Liver (tissue), 9 donors: ENCODE measurements around the gene EVC2. TPM values are rescaled to one million over a fixed set of nuclear protein-coding genes. Genes with fewer than 3 reads are reported as not detected.

Experiments
- DNase-seq: peaks from one replicate; pipeline ENCODE4 v3.0.0-alpha.2; 2017; ENCODE audit warnings: low spot score
- H3K27ac ChIP-seq, 2 donors: one replicate each; pipeline ENCODE4 v1.7.0; 2013; ENCODE audit warnings: inconsistent platforms in 2 of 2, low read length in 2 of 2, control low read depth in 1 of 2, low read depth in 1 of 2, mild to moderate bottlenecking in 1 of 2
- H3K27me3 ChIP-seq, 4 donors: one replicate each; pipeline versions ENCODE4 v1.6.1 to v1.7.0; 2013; ENCODE audit warnings: low read length in 3 of 4, inconsistent platforms in 1 of 4, mild to moderate bottlenecking in 1 of 4, moderate library complexity in 1 of 4; ENCODE audit not compliant: control insufficient read depth in 4 of 4, insufficient read depth in 4 of 4
- H3K36me3 ChIP-seq, 4 donors: one replicate each; pipeline versions ENCODE4 v1.6.1 to v1.7.0; 2013; ENCODE audit warnings: low read length in 3 of 4, mild to moderate bottlenecking in 3 of 4, low read depth in 1 of 4, moderate library complexity in 1 of 4; ENCODE audit not compliant: control insufficient read depth in 4 of 4, insufficient read depth in 3 of 4
- H3K4me1 ChIP-seq, 4 donors: one replicate each; pipeline versions ENCODE4 v1.6.1 to v1.7.0; 2013; ENCODE audit warnings: low read length in 3 of 4, mild to moderate bottlenecking in 3 of 4, moderate library complexity in 1 of 4; ENCODE audit not compliant: control insufficient read depth in 4 of 4, insufficient read depth in 4 of 4
- H3K4me3 ChIP-seq, 3 donors: one replicate each; pipeline versions ENCODE4 v1.6.1 to v1.7.0; 2013; ENCODE audit warnings: low read length in 3 of 3, control low read depth in 1 of 3, low read depth in 1 of 3, mild to moderate bottlenecking in 1 of 3
- H3K9ac ChIP-seq, 2 donors: one replicate each; pipeline ENCODE4 v1.7.0; 2013; ENCODE audit warnings: low read length in 2 of 2, mild to moderate bottlenecking in 2 of 2, moderate library complexity in 2 of 2, control low read depth in 1 of 2, low read depth in 1 of 2
- H3K9me3 ChIP-seq, 4 donors: one replicate each; pipeline versions ENCODE4 v1.6.1 to v1.7.0; 2013; ENCODE audit warnings: low read length in 3 of 4; ENCODE audit not compliant: control insufficient read depth in 4 of 4
- EGR1 ChIP-seq, 2 donors: IDR thresholded peaks; 2 replicates each; pipeline ENCODE4 v1.6.1; 2016 to 2018; ENCODE audit warnings: antibody characterized with exemption in 2 of 2, low read depth in 2 of 2
- GABPA ChIP-seq, 2 donors: IDR thresholded peaks in 1 of 2; conservative IDR thresholded peaks in 1 of 2; 2 replicates each; pipeline ENCODE4 v1.6.1; 2016; ENCODE audit warnings: antibody characterized with exemption in 2 of 2, mild to moderate bottlenecking in 1 of 2, moderate library complexity in 1 of 2
- HNF4A ChIP-seq, 2 donors: conservative IDR thresholded peaks; 2 replicates each; pipeline ENCODE4 v1.6.1; 2016; ENCODE audit warnings: antibody characterized with exemption in 2 of 2, mild to moderate bottlenecking in 2 of 2
- HNF4G ChIP-seq: IDR thresholded peaks from 2 replicates; pipeline ENCODE4 v1.6.1; 2016; ENCODE audit warnings: antibody characterized with exemption
- JUND ChIP-seq, 2 donors: IDR thresholded peaks; 2 replicates each; pipeline ENCODE4 v1.6.1; 2016; ENCODE audit warnings: antibody characterized with exemption in 2 of 2
- NR2F2 ChIP-seq: IDR thresholded peaks from 2 replicates; pipeline ENCODE4 v1.6.1; 2016; ENCODE audit warnings: antibody characterized with exemption
- RAD21 ChIP-seq, 2 donors: IDR thresholded peaks; 2 replicates each; pipeline ENCODE4 v1.6.1; 2016; ENCODE audit warnings: antibody characterized with exemption in 2 of 2, mild to moderate bottlenecking in 2 of 2
- SP1 ChIP-seq: IDR thresholded peaks from 2 replicates; pipeline ENCODE4 v1.6.1; 2018; ENCODE audit warnings: antibody characterized with exemption, mild to moderate bottlenecking
- TAF1 ChIP-seq: conservative IDR thresholded peaks from 2 replicates; pipeline ENCODE4 v1.6.1; 2016; ENCODE audit warnings: antibody characterized with exemption, mild to moderate bottlenecking
- YY1 ChIP-seq: IDR thresholded peaks from 2 replicates; pipeline ENCODE4 v1.6.1; 2016; ENCODE audit warnings: antibody characterized with exemption, mild to moderate bottlenecking
- WGBS: extraction: QIAGEN DNeasy Blood & Tissue Kit; methylation state at CpG from one replicate; pipeline ENCODE4 v1.1.7; 2013; 5-methylcytosine and 5-hydroxymethylcytosine counted together
- polyA plus RNA-seq, 2 donors: library from polyadenylated mRNA; stranded (reverse) in 1 of 2; unstranded in 1 of 2; fragments of 200-250 nt in 1 of 2; fragments of >200 nt in 1 of 2; fragmentation: Nextera tagmentation in 1 of 2; extraction: Ambion mirVana in 1 of 2; gene quantifications; one replicate each; pipeline versions ENCODE4 v1.2.1 to v1.2.3, GENCODE V29; 2013 to 2015
- total RNA-seq, 2 donors: library from RNA; depleted of rRNA; stranded (reverse); fragments of >200 nt; gene quantifications; one replicate each; pipeline ENCODE4 v1.2.3, GENCODE V29; 2014
- TF ChIP-seq, protein P1 (sequence below): IDR thresholded peaks from 2 replicates; pipeline ENCODE4 v1.6.1; 2016; ENCODE audit warnings: antibody characterized with exemption
- TF ChIP-seq, protein P2 (sequence below): fragments of 150-350 bp; IDR thresholded peaks from 2 replicates; pipeline ENCODE4 v1.5.1; 2017; ENCODE audit warnings: improper control_type of control experiment, low read depth, low read length; ENCODE audit not compliant: missing input control
- TF ChIP-seq, protein P3 (sequence below): IDR thresholded peaks from 2 replicates; pipeline ENCODE4 v1.6.1; 2016; ENCODE audit warnings: antibody characterized with exemption
- TF ChIP-seq, protein P4 (sequence below): IDR thresholded peaks from 2 replicates; pipeline ENCODE4 v1.6.1; 2016; ENCODE audit warnings: antibody characterized with exemption, mild to moderate bottlenecking
- donor health status: healthy.
- donor health status: healthy.
- donor health status: healthy.
- donor health status: healthy.
- donor health status: healthy.

EVC2 gene
- total and polyA plus RNA-seq, 4 donors: 0.26 to 1.3 (median 0.57) TPM

DNA sequence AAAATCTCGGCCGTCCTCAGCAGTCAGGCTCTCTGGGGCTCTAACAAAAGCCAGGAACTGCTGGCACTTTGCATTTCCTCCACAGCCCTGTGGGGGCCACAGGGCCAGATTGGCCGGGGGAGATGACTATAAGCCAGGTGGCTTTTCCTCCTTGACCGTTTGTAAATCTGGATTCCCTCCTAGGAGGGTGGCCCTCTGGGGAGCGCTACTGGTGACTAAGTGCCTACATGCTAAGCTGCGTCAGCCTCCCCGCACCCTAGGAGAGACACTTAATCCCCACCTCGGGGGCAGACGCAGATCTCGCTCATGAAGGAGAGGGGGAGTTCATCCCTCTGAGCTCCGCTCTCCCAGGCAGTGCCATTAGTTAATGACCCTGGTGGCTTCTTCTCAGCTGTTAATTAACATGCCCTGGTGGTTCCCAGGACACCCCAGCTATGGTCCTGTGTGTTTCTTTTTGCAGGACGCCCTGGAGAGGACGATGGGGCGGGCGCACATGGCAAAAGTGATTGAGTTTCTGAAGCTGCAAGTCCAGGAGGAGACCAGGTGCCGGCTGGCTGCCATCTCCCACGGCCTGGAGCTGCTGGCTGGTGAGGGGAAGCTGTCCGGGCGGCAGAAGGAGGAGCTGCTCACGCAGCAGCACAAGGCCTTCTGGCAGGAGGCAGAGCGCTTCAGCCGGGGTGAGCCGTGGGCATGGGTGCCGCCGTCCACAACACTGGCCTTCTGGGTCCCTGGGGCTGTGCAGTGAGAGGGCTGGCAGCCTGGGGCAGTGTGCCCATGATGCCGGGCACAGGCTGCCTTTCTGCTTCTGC, 44.2 kb upstream of the EVC2 start:
- H3K4me1 ChIP-seq: no peaks in the 10 kb centered on the region
- H3K4me3 ChIP-seq: no peak overlapping the region
- H3K27ac ChIP-seq: no peak overlapping the region
- H3K36me3 ChIP-seq: peaks cover 0 to 31% (median under 1%) of the 10 kb centered on the region in 4 donors
- no peak for DNase-seq
- TF ChIP-seq NR2F2 (no peak), JUND (IDR thresholded peaks at IDR 0.05) (no peak), GABPA (IDR thresholded peaks at IDR 0.05 in 1 of 2, conservative IDR thresholded peaks at IDR 0.05 in 1 of 2) (no peak), HNF4G (no peak), TAF1 (no peak), SP1 (no peak), EGR1 (IDR thresholded peaks at IDR 0.05; ENCODE audit: low read depth in 2 of 2) (no peak), HNF4A (conservative IDR thresholded peaks at IDR 0.05) (no peak), RAD21 (IDR thresholded peaks at IDR 0.05) (no peak), YY1 (no peak)
- TF ChIP-seq, protein P1, sequence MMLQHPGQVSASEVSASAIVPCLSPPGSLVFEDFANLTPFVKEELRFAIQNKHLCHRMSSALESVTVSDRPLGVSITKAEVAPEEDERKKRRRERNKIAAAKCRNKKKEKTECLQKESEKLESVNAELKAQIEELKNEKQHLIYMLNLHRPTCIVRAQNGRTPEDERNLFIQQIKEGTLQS: no peak
- TF ChIP-seq, protein P2, sequence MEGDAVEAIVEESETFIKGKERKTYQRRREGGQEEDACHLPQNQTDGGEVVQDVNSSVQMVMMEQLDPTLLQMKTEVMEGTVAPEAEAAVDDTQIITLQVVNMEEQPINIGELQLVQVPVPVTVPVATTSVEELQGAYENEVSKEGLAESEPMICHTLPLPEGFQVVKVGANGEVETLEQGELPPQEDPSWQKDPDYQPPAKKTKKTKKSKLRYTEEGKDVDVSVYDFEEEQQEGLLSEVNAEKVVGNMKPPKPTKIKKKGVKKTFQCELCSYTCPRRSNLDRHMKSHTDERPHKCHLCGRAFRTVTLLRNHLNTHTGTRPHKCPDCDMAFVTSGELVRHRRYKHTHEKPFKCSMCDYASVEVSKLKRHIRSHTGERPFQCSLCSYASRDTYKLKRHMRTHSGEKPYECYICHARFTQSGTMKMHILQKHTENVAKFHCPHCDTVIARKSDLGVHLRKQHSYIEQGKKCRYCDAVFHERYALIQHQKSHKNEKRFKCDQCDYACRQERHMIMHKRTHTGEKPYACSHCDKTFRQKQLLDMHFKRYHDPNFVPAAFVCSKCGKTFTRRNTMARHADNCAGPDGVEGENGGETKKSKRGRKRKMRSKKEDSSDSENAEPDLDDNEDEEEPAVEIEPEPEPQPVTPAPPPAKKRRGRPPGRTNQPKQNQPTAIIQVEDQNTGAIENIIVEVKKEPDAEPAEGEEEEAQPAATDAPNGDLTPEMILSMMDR: no peak
- TF ChIP-seq, protein P3, sequence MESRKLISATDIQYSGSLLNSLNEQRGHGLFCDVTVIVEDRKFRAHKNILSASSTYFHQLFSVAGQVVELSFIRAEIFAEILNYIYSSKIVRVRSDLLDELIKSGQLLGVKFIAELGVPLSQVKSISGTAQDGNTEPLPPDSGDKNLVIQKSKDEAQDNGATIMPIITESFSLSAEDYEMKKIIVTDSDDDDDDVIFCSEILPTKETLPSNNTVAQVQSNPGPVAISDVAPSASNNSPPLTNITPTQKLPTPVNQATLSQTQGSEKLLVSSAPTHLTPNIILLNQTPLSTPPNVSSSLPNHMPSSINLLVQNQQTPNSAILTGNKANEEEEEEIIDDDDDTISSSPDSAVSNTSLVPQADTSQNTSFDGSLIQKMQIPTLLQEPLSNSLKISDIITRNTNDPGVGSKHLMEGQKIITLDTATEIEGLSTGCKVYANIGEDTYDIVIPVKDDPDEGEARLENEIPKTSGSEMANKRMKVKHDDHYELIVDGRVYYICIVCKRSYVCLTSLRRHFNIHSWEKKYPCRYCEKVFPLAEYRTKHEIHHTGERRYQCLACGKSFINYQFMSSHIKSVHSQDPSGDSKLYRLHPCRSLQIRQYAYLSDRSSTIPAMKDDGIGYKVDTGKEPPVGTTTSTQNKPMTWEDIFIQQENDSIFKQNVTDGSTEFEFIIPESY: no peak
- TF ChIP-seq, protein P4, sequence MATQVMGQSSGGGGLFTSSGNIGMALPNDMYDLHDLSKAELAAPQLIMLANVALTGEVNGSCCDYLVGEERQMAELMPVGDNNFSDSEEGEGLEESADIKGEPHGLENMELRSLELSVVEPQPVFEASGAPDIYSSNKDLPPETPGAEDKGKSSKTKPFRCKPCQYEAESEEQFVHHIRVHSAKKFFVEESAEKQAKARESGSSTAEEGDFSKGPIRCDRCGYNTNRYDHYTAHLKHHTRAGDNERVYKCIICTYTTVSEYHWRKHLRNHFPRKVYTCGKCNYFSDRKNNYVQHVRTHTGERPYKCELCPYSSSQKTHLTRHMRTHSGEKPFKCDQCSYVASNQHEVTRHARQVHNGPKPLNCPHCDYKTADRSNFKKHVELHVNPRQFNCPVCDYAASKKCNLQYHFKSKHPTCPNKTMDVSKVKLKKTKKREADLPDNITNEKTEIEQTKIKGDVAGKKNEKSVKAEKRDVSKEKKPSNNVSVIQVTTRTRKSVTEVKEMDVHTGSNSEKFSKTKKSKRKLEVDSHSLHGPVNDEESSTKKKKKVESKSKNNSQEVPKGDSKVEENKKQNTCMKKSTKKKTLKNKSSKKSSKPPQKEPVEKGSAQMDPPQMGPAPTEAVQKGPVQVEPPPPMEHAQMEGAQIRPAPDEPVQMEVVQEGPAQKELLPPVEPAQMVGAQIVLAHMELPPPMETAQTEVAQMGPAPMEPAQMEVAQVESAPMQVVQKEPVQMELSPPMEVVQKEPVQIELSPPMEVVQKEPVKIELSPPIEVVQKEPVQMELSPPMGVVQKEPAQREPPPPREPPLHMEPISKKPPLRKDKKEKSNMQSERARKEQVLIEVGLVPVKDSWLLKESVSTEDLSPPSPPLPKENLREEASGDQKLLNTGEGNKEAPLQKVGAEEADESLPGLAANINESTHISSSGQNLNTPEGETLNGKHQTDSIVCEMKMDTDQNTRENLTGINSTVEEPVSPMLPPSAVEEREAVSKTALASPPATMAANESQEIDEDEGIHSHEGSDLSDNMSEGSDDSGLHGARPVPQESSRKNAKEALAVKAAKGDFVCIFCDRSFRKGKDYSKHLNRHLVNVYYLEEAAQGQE: no peak
- no peak overlapping the region for H3K9ac ChIP-seq
- WGBS: 83% methylated on average over 26 of the region's 26 CpGs
- H3K27me3 ChIP-seq: no peaks in the 10 kb centered on the region
- no peaks in the 10 kb centered on the region for H3K9me3 ChIP-seq
